GM15510 (cell line): ENCODE results near the gene PRKCQ.

Experiments used
- POLR2A ChIP-seq: IDR thresholded peaks from 3 replicates; pipeline ENCODE4 v1.6.1; 2011; ENCODE audit warnings: borderline replicate concordance; ENCODE audit not compliant: insufficient read length; ENCODE audit errors: extremely low read depth

PRKCQ gene

GRCh38 chr10:6473901-6474370 lies 106.1 kb downstream of the PRKCQ start:
- no peak for TF ChIP-seq POLR2A

GRCh38 chr10:6473430-6473829 lies 106.6 kb downstream of the PRKCQ start:
- no peak for TF ChIP-seq POLR2A

- no peak for TF ChIP-seq POLR2A
These were observed 109.0 kb downstream of the PRKCQ start for GRCh38 chr10:6470894-6471618.

GRCh38 chr10:6469661-6470060 lies 110.4 kb downstream of the PRKCQ start:
- TF ChIP-seq POLR2A, result no peak

GRCh38 chr10:6465854-6466601 lies 114.0 kb downstream of the PRKCQ start:
- no peak for TF ChIP-seq POLR2A

- TF ChIP-seq POLR2A, result no peak
These were observed 114.6 kb downstream of the PRKCQ start for GRCh38 chr10:6465437-6465836.

GRCh38 chr10:6464862-6465430 lies 115.1 kb downstream of the PRKCQ start:
- no peak for TF ChIP-seq POLR2A

- no peak for TF ChIP-seq POLR2A
These were observed 116.7 kb downstream of the PRKCQ start for GRCh38 chr10:6463366-6463765.

- no peak for TF ChIP-seq POLR2A
These were observed 118.1 kb downstream of the PRKCQ start for GRCh38 chr10:6461961-6462360.

GRCh38 chr10:6460861-6461409 lies 119.1 kb downstream of the PRKCQ start:
- TF ChIP-seq POLR2A, result no peak

GRCh38 chr10:6458814-6459213 lies 121.3 kb downstream of the PRKCQ start:
- no peak for TF ChIP-seq POLR2A

GRCh38 chr10:6457376-6457775 lies 122.7 kb downstream of the PRKCQ start:
- no peak for TF ChIP-seq POLR2A

- no peak for TF ChIP-seq POLR2A
These were observed 124.0 kb downstream of the PRKCQ start for GRCh38 chr10:6456067-6456466.

GRCh38 chr10:6455592-6455991 lies 124.5 kb downstream of the PRKCQ start:
- TF ChIP-seq POLR2A, result no peak

GRCh38 chr10:6446711-6447110 lies 133.4 kb downstream of the PRKCQ start:
- no peak for TF ChIP-seq POLR2A
